Karpas-422 (cell line): ENCODE measurements around the gene ARHGEF3. TPM values are rescaled to one million over a fixed set of nuclear protein-coding genes. Genes with fewer than 3 reads are reported as not detected.
A peak's percentile ranks its signal among the peaks of the same experiment; 100 is the strongest.

ENCODE experiments used
- DNase-seq: peaks from one replicate; pipeline ENCODE4 v3.0.0-alpha.2; 2015
- H2AFZ ChIP-seq: fragments of 200-600 bp; sonication (generic); 2 replicates; pipeline ENCODE4 v1.6.1; 2014; ENCODE audit warnings: antibody characterized with exemption, low read length, mixed read lengths
- H3K27ac ChIP-seq: fragments of 200-600 bp; sonication (generic); 2 replicates; pipeline ENCODE4 v1.5.1; 2014; ENCODE audit warnings: mild to moderate bottlenecking, low read length, moderate library complexity
- H3K27me3 ChIP-seq: fragments of 200-600 bp; sonication (generic); 2 replicates; pipeline ENCODE4 v1.6.1; 2014; ENCODE audit warnings: low read length, mixed read lengths
- H3K36me3 ChIP-seq: fragments of 200-600 bp; sonication (generic); 2 replicates; pipeline ENCODE4 v1.6.1; 2014; ENCODE audit warnings: low read length, mixed read lengths; ENCODE audit not compliant: insufficient read depth
- H3K4me1 ChIP-seq: fragments of 200-600 bp; sonication (generic); 2 replicates; pipeline ENCODE4 v1.6.1; 2014; ENCODE audit warnings: mild to moderate bottlenecking, low read length, mixed read lengths
- H3K4me2 ChIP-seq: fragments of 200-600 bp; sonication (generic); 2 replicates; pipeline ENCODE4 v1.6.1; 2014; ENCODE audit warnings: low read length, low read depth, mild to moderate bottlenecking; ENCODE audit not compliant: poor library complexity, severe bottlenecking
- H3K4me3 ChIP-seq: fragments of 200-600 bp; sonication (generic); 2 replicates; pipeline ENCODE4 v1.5.1; 2014; ENCODE audit warnings: mild to moderate bottlenecking, antibody characterized with exemption, low read length, mixed read lengths
- H3K79me2 ChIP-seq: fragments of 200-600 bp; sonication (generic); 2 replicates; pipeline ENCODE4 v1.6.1; 2014; ENCODE audit warnings: mild to moderate bottlenecking, low read length, mixed read lengths
- H3K9ac ChIP-seq: fragments of 200-600 bp; sonication (generic); 2 replicates; pipeline ENCODE4 v1.6.0; 2014; ENCODE audit warnings: low read length
- H3K9me2 ChIP-seq: fragments of 200-600 bp; sonication (generic), shearing (Covaris generic); replicated peaks from 2 replicates; pipeline ENCODE4 v1.6.0; 2014; ENCODE audit warnings: mild to moderate bottlenecking, low read length, moderate library complexity; ENCODE audit not compliant: insufficient read depth
- H3K9me3 ChIP-seq: fragments of 300-700, 200-600 bp; sonication (generic); 2 replicates; pipeline ENCODE4 v1.6.1; 2014; ENCODE audit warnings: low read length, mixed read lengths
- H4K20me1 ChIP-seq: fragments of 200-600 bp; sonication (generic); 2 replicates; pipeline ENCODE4 v1.6.1; 2014; ENCODE audit warnings: mild to moderate bottlenecking, antibody characterized with exemption, low read length, low read depth; ENCODE audit not compliant: insufficient read depth
- total RNA-seq: library from RNA; depleted of rRNA; stranded (reverse); fragments of >200 nt; shearing (Covaris generic); gene quantifications from 2 replicates; pipeline ENCODE4 v1.2.3, GENCODE V29; 2014; ENCODE audit warnings: low replicate concordance

The ARHGEF3 gene
- total RNA-seq, 1 experiment from 2014 or later, result 4.7 TPM

- peaks cover 15% of the 10 kb centered on the region for H3K4me1 ChIP-seq
- H3K36me3 ChIP-seq, result no peaks in the 10 kb centered on the region
- H4K20me1 ChIP-seq, result peaks cover 9% of the 10 kb centered on the region; the same call in 1 of the 2 replicates
- no peak overlapping the region for H2AFZ ChIP-seq
- no peaks in the 10 kb centered on the region for H3K79me2 ChIP-seq
- H3K9me3 ChIP-seq, result no peaks in the 10 kb centered on the region
- no peak overlapping the region for H3K9ac ChIP-seq
- H3K4me2 ChIP-seq, result no peak overlapping the region
- no peak for DNase-seq
- H3K27me3 ChIP-seq, result no peaks in the 10 kb centered on the region
- H3K9me2 ChIP-seq, result no peaks in the 10 kb centered on the region
- H3K4me3 ChIP-seq, result no peak overlapping the region
- H3K27ac ChIP-seq, result no peak overlapping the region
Observed at GRCh38 chr3:56806407-56806806, 4.7 kb upstream of the ARHGEF3 start.

GRCh38 chr3:56802790-56803189, 1.0 kb upstream of the ARHGEF3 start:
- Histone ChIP-seq H3K4me1 (peaks cover 21% of the 10 kb centered on the region), H3K36me3 (no peaks in the 10 kb centered on the region), H3K4me3 (peak overlapping the region; percentile 53; the same call in 1 of the 2 replicates), H3K4me2 (peak overlapping the region; percentile 58), H4K20me1 (peaks cover 6% of the 10 kb centered on the region; the same call in 1 of the 2 replicates), H3K9me2 (no peaks in the 10 kb centered on the region), H3K9ac (no peak overlapping the region), H3K27ac (no peak overlapping the region), H3K27me3 (no peaks in the 10 kb centered on the region), H3K9me3 (no peaks in the 10 kb centered on the region), H3K79me2 (no peaks in the 10 kb centered on the region), H2AFZ (no peak overlapping the region)
- no peak for DNase-seq

- Histone ChIP-seq H3K27me3 (no peaks in the 10 kb centered on the region), H3K4me3 (peak overlapping the region; percentile 53; the same call in 1 of the 2 replicates), H2AFZ (no peak overlapping the region), H3K9me2 (no peaks in the 10 kb centered on the region), H4K20me1 (peaks cover 7% of the 10 kb centered on the region; the same call in 1 of the 2 replicates), H3K27ac (no peak overlapping the region), H3K4me1 (peaks cover 21% of the 10 kb centered on the region), H3K9ac (no peak overlapping the region), H3K79me2 (no peaks in the 10 kb centered on the region), H3K9me3 (no peaks in the 10 kb centered on the region), H3K4me2 (peak overlapping the region; percentile 58), H3K36me3 (no peaks in the 10 kb centered on the region)
- DNase-seq, result no peak
Observed at GRCh38 chr3:56802378-56802745, 613 bp upstream of the ARHGEF3 start.

GRCh38 chr3:56800832-56801661, 702 bp downstream of the ARHGEF3 start:
- no peaks in the 10 kb centered on the region for H3K27me3 ChIP-seq
- H2AFZ ChIP-seq, result no peak overlapping the region
- no peaks in the 10 kb centered on the region for H3K9me3 ChIP-seq
- peaks cover 21% of the 10 kb centered on the region for H3K4me1 ChIP-seq
- no peaks in the 10 kb centered on the region for H3K36me3 ChIP-seq
- H4K20me1 ChIP-seq, result peaks cover 3% of the 10 kb centered on the region; the same call in 1 of the 2 replicates
- H3K4me2 ChIP-seq, result peak overlapping the region; percentile 58
- DNase-seq, result no peak
- no peak overlapping the region for H3K4me3 ChIP-seq
- H3K27ac ChIP-seq, result no peak overlapping the region
- no peaks in the 10 kb centered on the region for H3K9me2 ChIP-seq
- H3K9ac ChIP-seq, result no peak overlapping the region
- H3K79me2 ChIP-seq, result no peaks in the 10 kb centered on the region

GRCh38 chr3:56800130-56800831, 1.5 kb downstream of the ARHGEF3 start:
- Histone ChIP-seq H3K9ac (no peak overlapping the region), H3K27ac (no peak overlapping the region), H3K9me2 (no peaks in the 10 kb centered on the region), H3K4me1 (peaks cover 21% of the 10 kb centered on the region), H3K4me2 (no peak overlapping the region), H3K27me3 (no peaks in the 10 kb centered on the region), H3K4me3 (no peak overlapping the region), H3K36me3 (no peaks in the 10 kb centered on the region), H3K79me2 (no peaks in the 10 kb centered on the region), H3K9me3 (no peaks in the 10 kb centered on the region), H2AFZ (no peak overlapping the region), H4K20me1 (0 out of 2 replicates have a peak, but pooled peaks cover 3% of the 10 kb centered on the region)
- no peak for DNase-seq

- no peak overlapping the region for H3K4me2 ChIP-seq
- H3K9me2 ChIP-seq, result no peaks in the 10 kb centered on the region
- H3K9me3 ChIP-seq, result no peaks in the 10 kb centered on the region
- no peak overlapping the region for H3K4me3 ChIP-seq
- H3K27me3 ChIP-seq, result no peaks in the 10 kb centered on the region
- no peak overlapping the region for H2AFZ ChIP-seq
- DNase-seq, result peak; percentile 92
- no peaks in the 10 kb centered on the region for H3K79me2 ChIP-seq
- peaks cover 21% of the 10 kb centered on the region for H3K4me1 ChIP-seq
- 0 out of 2 replicates have a peak, but pooled peaks cover 3% of the 10 kb centered on the region for H4K20me1 ChIP-seq
- no peak overlapping the region for H3K27ac ChIP-seq
- no peaks in the 10 kb centered on the region for H3K36me3 ChIP-seq
- H3K9ac ChIP-seq, result no peak overlapping the region
Observed at GRCh38 chr3:56799251-56799882, 2.4 kb downstream of the ARHGEF3 start.

GRCh38 chr3:56796996-56797395, 4.8 kb downstream of the ARHGEF3 start:
- H3K4me1 ChIP-seq, result peaks cover 12% of the 10 kb centered on the region
- H3K9me2 ChIP-seq, result no peaks in the 10 kb centered on the region
- H3K4me2 ChIP-seq, result no peak overlapping the region
- H3K79me2 ChIP-seq, result no peaks in the 10 kb centered on the region
- 0 out of 2 replicates have a peak, but pooled peaks cover 8% of the 10 kb centered on the region for H4K20me1 ChIP-seq
- DNase-seq, result no peak
- no peak overlapping the region for H3K9ac ChIP-seq
- no peaks in the 10 kb centered on the region for H3K27me3 ChIP-seq
- H3K36me3 ChIP-seq, result no peaks in the 10 kb centered on the region
- no peaks in the 10 kb centered on the region for H3K9me3 ChIP-seq
- H2AFZ ChIP-seq, result no peak overlapping the region
- no peak overlapping the region for H3K4me3 ChIP-seq
- no peak overlapping the region for H3K27ac ChIP-seq

- Histone ChIP-seq H3K9me3 (no peaks in the 10 kb centered on the region), H3K27me3 (no peaks in the 10 kb centered on the region), H3K9ac (no peak overlapping the region), H4K20me1 (peaks cover 9% of the 10 kb centered on the region; the same call in 1 of the 2 replicates), H3K4me1 (peaks cover 6% of the 10 kb centered on the region; the same call in 1 of the 2 replicates), H3K9me2 (no peaks in the 10 kb centered on the region), H3K27ac (no peak overlapping the region), H3K4me2 (no peak overlapping the region), H3K36me3 (no peaks in the 10 kb centered on the region), H3K79me2 (no peaks in the 10 kb centered on the region), H2AFZ (no peak overlapping the region), H3K4me3 (no peak overlapping the region)
- no peak for DNase-seq
Observed at GRCh38 chr3:56796202-56796601, 5.5 kb downstream of the ARHGEF3 start.
